ENCODE measurements around the gene FGF19.

- TF ChIP-seq, protein P1, sequence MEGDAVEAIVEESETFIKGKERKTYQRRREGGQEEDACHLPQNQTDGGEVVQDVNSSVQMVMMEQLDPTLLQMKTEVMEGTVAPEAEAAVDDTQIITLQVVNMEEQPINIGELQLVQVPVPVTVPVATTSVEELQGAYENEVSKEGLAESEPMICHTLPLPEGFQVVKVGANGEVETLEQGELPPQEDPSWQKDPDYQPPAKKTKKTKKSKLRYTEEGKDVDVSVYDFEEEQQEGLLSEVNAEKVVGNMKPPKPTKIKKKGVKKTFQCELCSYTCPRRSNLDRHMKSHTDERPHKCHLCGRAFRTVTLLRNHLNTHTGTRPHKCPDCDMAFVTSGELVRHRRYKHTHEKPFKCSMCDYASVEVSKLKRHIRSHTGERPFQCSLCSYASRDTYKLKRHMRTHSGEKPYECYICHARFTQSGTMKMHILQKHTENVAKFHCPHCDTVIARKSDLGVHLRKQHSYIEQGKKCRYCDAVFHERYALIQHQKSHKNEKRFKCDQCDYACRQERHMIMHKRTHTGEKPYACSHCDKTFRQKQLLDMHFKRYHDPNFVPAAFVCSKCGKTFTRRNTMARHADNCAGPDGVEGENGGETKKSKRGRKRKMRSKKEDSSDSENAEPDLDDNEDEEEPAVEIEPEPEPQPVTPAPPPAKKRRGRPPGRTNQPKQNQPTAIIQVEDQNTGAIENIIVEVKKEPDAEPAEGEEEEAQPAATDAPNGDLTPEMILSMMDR (IDR thresholded peaks at IDR 0.05), result no peak
- TF ChIP-seq POLR2A (IDR thresholded peaks at IDR 0.05), result no peak
These were observed 6.0 kb downstream of the FGF19 start for GRCh38 chr11:69697861-69698260.
